ENCODE measurements around the gene PTPRD.

- TF ChIP-seq CTCF (IDR thresholded peaks at IDR 0.05) (no peak), EZH2 (IDR thresholded peaks at IDR 0.05) (no peak)
These were observed 169.0 kb downstream of the PTPRD start for GRCh38 chr9:10443868-10444204.

Measured in neural progenitor cell (in vitro differentiated cells).